T-cell (primary cell): ENCODE results near the gene CDK5RAP2. TPM values are rescaled to one million over a fixed set of nuclear protein-coding genes. Genes with fewer than 3 reads are reported as not detected.

Experiments used
- ATAC-seq, 4 experiments: fragments of 200-7000 bp in 3 of 4; fragments of 150-1000 bp in 1 of 4; cut with Tn5 transposase; replicated peaks in 1 of 4; 1 replicate in 3 of 4; 2 replicates in 1 of 4; pipeline ENCODE4 v1.10.0; 2021; ENCODE audit warnings: moderate library complexity in 3 of 4, mild to moderate bottlenecking in 2 of 4, moderate number of reproducible peaks in 1 of 4
- CTCF ChIA-PET, 2 donors: fragments of 300-600 bp; sonication (Branson Sonifier 250); formaldehyde crosslinking; loops; one replicate each; lab custom pipeline; 2022; ENCODE audit warnings: antibody characterized with exemption in 2 of 2; lab: Charles Lee
- POLR2A ChIA-PET, 2 donors: fragments of 300-600 bp; sonication (Branson Sonifier 250); formaldehyde crosslinking; loops; one replicate each; lab custom pipeline; 2022; ENCODE audit warnings: antibody characterized with exemption in 2 of 2; lab: Charles Lee
- DNase-seq, 35 experiments: peaks; one replicate each; pipeline versions ENCODE4 v3.0.0 to v3.0.0-alpha.2; 2013 to 2023
- H3K27ac ChIP-seq: one replicate; pipeline ENCODE4 v1.5.1; 2013; ENCODE audit warnings: low read length
- H3K27me3 ChIP-seq, 2 experiments: replicated peaks in 1 of 2; 1 replicate in 1 of 2; 2 replicates in 1 of 2; pipeline versions ENCODE4 v1.6.1 to v1.7.0; 2013; ENCODE audit warnings: low read length in 1 of 2, mixed read lengths in 1 of 2; ENCODE audit not compliant: control insufficient read depth in 2 of 2, insufficient read depth in 2 of 2; ENCODE audit errors: extremely low read depth in 1 of 2
- H3K36me3 ChIP-seq, 2 donors: 1 replicate in 1 of 2; 2 replicates in 1 of 2; pipeline versions ENCODE4 v1.6.1 to v1.7.0; 2013; ENCODE audit warnings: low read length in 1 of 2; ENCODE audit not compliant: control insufficient read depth in 2 of 2, insufficient read depth in 1 of 2; ENCODE audit errors: extremely low read depth in 1 of 2
- H3K4me1 ChIP-seq, 2 experiments: 1 replicate in 1 of 2; 2 replicates in 1 of 2; pipeline versions ENCODE4 v1.6.1 to v1.7.0; 2013; ENCODE audit warnings: low read length in 2 of 2, mixed read lengths in 1 of 2; ENCODE audit not compliant: insufficient read depth in 2 of 2, control insufficient read depth in 1 of 2; ENCODE audit errors: extremely low read depth in 1 of 2
- H3K4me3 ChIP-seq, 2 donors: 1 replicate in 1 of 2; 2 replicates in 1 of 2; pipeline versions ENCODE4 v1.5.1 to v1.7.0; 2013; ENCODE audit warnings: mild to moderate bottlenecking in 2 of 2, low read length in 1 of 2, moderate library complexity in 1 of 2; ENCODE audit not compliant: control insufficient read depth in 1 of 2; ENCODE audit errors: extremely low read depth in 1 of 2
- H3K9me3 ChIP-seq: 2 replicates; pipeline ENCODE4 v1.7.0; 2013
- H3K27ac Mint-ChIP-seq, 2 donors: one replicate each; pipeline ENCODE4 v1.8.0; 2020 to 2021; ENCODE audit warnings: mild to moderate bottlenecking in 2 of 2, mixed read lengths in 2 of 2
- H3K27me3 Mint-ChIP-seq, 2 donors: one replicate each; pipeline ENCODE4 v1.8.0; 2021 to 2022; ENCODE audit warnings: mixed read lengths in 2 of 2
- H3K36me3 Mint-ChIP-seq: one replicate; pipeline ENCODE4 v1.8.0; 2021; ENCODE audit warnings: mixed read lengths
- H3K4me1 Mint-ChIP-seq, 3 donors: one replicate each; pipeline ENCODE4 v1.8.0; 2020 to 2022; ENCODE audit warnings: mixed read lengths in 3 of 3, mild to moderate bottlenecking in 1 of 3
- H3K4me3 Mint-ChIP-seq, 3 donors: one replicate each; pipeline ENCODE4 v1.8.0; 2020 to 2022; ENCODE audit warnings: mild to moderate bottlenecking in 3 of 3, mixed read lengths in 3 of 3, moderate library complexity in 3 of 3
- H3K9me3 Mint-ChIP-seq, 3 donors: one replicate each; pipeline ENCODE4 v1.8.0; 2020 to 2022; ENCODE audit warnings: mixed read lengths in 3 of 3
- WGBS: methylation state at CpG from one replicate; pipeline ENCODE4 v1.1.5; 2013; ENCODE audit warnings: missing lambda C conversion rate; ENCODE audit not compliant: insufficient coverage; 5-methylcytosine and 5-hydroxymethylcytosine counted together
- total RNA-seq, 35 experiments: library from RNA in 6 of 35; stranded (reverse) in 6 of 35; fragments of 120-200 nt in 1 of 35; gene quantifications; one replicate each; pipeline versions ENCODE4 v1.2.1 to v1.2.4 and lab custom pipeline; 2013 to 2026

CDK5RAP2 gene
- total RNA-seq, 5 donors from 2014 or later (not counting 1 experiment from before 2014, with no cell fraction given), result 66.3 to 79.8 (median 73.9) TPM

- H3K9me3 Mint-ChIP-seq, result peaks cover 7 to 21% (median 11%) of the 10 kb centered on the region in 3 donors
- H3K4me3 Mint-ChIP-seq, result no peak overlapping the region
- no peak overlapping the region for H3K4me3 ChIP-seq
- no peaks in the 10 kb centered on the region for H3K27me3 Mint-ChIP-seq
- ATAC-seq (no peak), DNase-seq (no peak)
- H3K36me3 ChIP-seq, result peaks cover 0 to 4% of the 10 kb centered on the region in 2 donors
- no peaks in the 10 kb centered on the region for H3K4me1 Mint-ChIP-seq
- WGBS, result 92% methylated on average over 13 of the region's 23 CpGs
- no peak overlapping the region for H3K27ac ChIP-seq
- no peaks in the 10 kb centered on the region for H3K4me1 ChIP-seq
- peaks cover 29% of the 10 kb centered on the region for H3K36me3 Mint-ChIP-seq
- no peaks in the 10 kb centered on the region for H3K27me3 ChIP-seq
- no peaks in the 10 kb centered on the region for H3K9me3 ChIP-seq
- ChIA-PET CTCF (no interaction called here), POLR2A (no interaction called here)
- H3K27ac Mint-ChIP-seq, result no peak overlapping the region
These were observed 202.5 kb downstream of the CDK5RAP2 start for GRCh38 chr9:120377268-120378159.

DNA sequence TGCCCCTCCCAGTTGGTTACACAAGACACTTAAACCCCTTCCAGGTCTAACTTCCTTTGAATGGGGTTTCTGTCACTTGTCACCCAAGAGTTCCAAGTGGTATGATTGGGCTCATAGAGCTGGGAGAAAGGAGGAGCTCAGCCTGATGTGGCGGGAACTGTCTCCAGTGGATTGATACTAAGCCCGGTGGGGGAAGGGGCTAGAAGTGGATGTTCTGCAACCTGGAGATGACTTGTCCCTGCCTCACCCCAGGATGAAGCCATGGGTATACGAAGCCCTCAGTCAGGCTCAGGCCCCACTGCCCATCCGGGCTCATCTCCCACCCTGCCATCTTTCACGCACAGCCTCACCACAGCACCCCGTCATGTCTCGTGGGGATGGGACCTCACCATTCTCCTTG lies 203.9 kb downstream of the CDK5RAP2 start:
- 89% methylated on average over 5 of the region's 7 CpGs for WGBS
- ChIA-PET POLR2A (no interaction called here), CTCF (no interaction called here)
- no peaks in the 10 kb centered on the region for H3K9me3 ChIP-seq
- no peak overlapping the region for H3K4me3 Mint-ChIP-seq
- DNase-seq (no peak), ATAC-seq (no peak)
- no peak overlapping the region for H3K4me3 ChIP-seq
- H3K27me3 ChIP-seq, result no peaks in the 10 kb centered on the region
- H3K27me3 Mint-ChIP-seq, result no peaks in the 10 kb centered on the region
- H3K4me1 Mint-ChIP-seq, result no peaks in the 10 kb centered on the region
- H3K36me3 ChIP-seq, result peaks cover 0 to 4% of the 10 kb centered on the region in 2 donors
- peaks cover 7 to 21% (median 11%) of the 10 kb centered on the region in 3 donors for H3K9me3 Mint-ChIP-seq
- no peak overlapping the region for H3K27ac Mint-ChIP-seq
- H3K27ac ChIP-seq, result no peak overlapping the region
- H3K36me3 Mint-ChIP-seq, result peaks cover 23% of the 10 kb centered on the region
- H3K4me1 ChIP-seq, result no peaks in the 10 kb centered on the region

DNA sequence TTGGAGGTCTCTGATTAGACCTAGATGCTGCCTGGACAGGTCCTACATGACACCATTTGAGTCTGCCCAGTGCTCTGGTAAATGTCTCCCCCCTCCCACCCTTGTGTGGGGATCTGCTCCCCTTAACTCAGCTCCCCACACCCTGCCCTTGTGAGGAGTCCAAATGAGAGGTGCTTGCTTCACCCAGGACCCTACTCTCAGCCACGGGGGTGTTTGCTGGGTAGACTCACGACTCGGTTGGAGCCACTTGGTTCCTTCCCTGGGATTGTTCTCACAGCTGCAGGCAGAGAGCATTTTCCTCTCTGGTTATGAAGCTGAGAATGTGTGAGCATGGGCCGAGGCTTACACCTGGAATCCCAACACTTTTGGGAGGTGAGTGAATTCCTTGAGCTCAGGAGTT lies 204.7 kb downstream of the CDK5RAP2 start:
- ATAC-seq (no peak), DNase-seq (no peak)
- Mint-ChIP-seq H3K27me3 (no peaks in the 10 kb centered on the region), H3K4me3 (no peak overlapping the region), H3K36me3 (peaks cover 18% of the 10 kb centered on the region), H3K27ac (no peak overlapping the region), H3K4me1 (no peaks in the 10 kb centered on the region), H3K9me3 (peaks cover 4 to 17% (median 7%) of the 10 kb centered on the region in 3 donors)
- Histone ChIP-seq H3K4me3 (no peak overlapping the region), H3K36me3 (peaks cover 0 to 4% of the 10 kb centered on the region in 2 donors), H3K9me3 (no peaks in the 10 kb centered on the region), H3K27me3 (no peaks in the 10 kb centered on the region), H3K27ac (no peak overlapping the region), H3K4me1 (no peaks in the 10 kb centered on the region)
- ChIA-PET POLR2A (no interaction called here), CTCF (no interaction called here)
- WGBS, result 100% methylated on average over 2 of the region's 4 CpGs

DNA sequence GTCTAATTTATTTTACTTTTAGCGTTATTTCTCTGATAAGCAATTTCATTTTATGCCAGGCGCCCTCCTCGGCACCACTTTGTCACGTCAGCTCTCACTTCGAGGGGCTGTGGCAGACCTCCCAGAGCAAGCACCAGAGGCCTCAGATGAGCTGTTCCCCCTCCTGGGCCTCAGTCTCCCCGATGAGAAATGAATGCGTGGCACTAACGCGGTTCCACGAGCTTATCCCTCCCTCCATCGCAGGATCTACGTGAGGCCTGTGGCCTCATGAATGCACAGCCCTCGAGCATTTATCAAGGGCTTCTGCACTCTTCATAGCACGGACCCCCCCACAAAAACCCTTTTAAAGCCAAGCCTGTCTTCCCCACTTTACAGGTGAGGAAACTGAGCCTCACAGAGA lies 205.2 kb downstream of the CDK5RAP2 start:
- Histone ChIP-seq H3K27me3 (no peaks in the 10 kb centered on the region), H3K4me3 (no peak overlapping the region), H3K36me3 (peaks cover 0 to 4% of the 10 kb centered on the region in 2 donors), H3K27ac (no peak overlapping the region), H3K4me1 (no peaks in the 10 kb centered on the region), H3K9me3 (no peaks in the 10 kb centered on the region)
- no peak for ATAC-seq
- no peaks in the 10 kb centered on the region for H3K4me1 Mint-ChIP-seq
- no peaks in the 10 kb centered on the region for H3K27me3 Mint-ChIP-seq
- CTCF ChIA-PET, result no interaction called here
- no peak overlapping the region for H3K4me3 Mint-ChIP-seq
- POLR2A ChIA-PET, result no interaction called here
- peaks cover 13% of the 10 kb centered on the region for H3K36me3 Mint-ChIP-seq
- H3K9me3 Mint-ChIP-seq, result peaks cover 3 to 13% (median 7%) of the 10 kb centered on the region in 3 donors
- 93% methylated on average over 13 of the region's 14 CpGs for WGBS
- H3K27ac Mint-ChIP-seq, result no peak overlapping the region
- DNase-seq, result no peak

DNA sequence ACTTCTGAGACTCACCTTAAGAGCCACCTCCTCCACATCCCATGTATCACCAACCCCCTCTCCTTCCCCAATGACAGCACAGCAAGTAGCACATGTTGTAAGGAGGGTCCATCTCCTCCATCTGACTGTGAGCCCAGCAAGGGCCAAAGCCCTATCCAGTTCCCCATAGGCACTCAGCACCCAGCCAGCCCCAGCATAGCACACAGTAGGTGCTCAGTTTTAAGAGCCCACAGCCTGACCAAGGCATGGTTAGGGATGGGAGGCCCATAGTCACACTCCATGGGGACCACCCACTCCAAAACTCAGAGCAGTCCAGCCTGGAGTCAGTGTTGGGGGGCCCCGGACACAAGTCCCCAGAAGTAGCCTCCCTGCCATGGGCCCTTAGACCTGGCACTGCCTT lies 205.7 kb downstream of the CDK5RAP2 start:
- H3K27me3 ChIP-seq, result no peaks in the 10 kb centered on the region
- Mint-ChIP-seq H3K4me1 (no peaks in the 10 kb centered on the region), H3K4me3 (no peak overlapping the region), H3K27ac (no peak overlapping the region), H3K27me3 (no peaks in the 10 kb centered on the region), H3K36me3 (peaks cover 13% of the 10 kb centered on the region), H3K9me3 (peaks cover 3 to 11% (median 7%) of the 10 kb centered on the region in 3 donors)
- ATAC-seq (no peak), DNase-seq (no peak)
- H3K4me1 ChIP-seq, result no peaks in the 10 kb centered on the region
- no peak overlapping the region for H3K4me3 ChIP-seq
- no peaks in the 10 kb centered on the region for H3K9me3 ChIP-seq
- CTCF ChIA-PET, result no interaction called here
- no peak overlapping the region for H3K27ac ChIP-seq
- WGBS, result no CpG with 5 or more reads among the region's 1 CpG
- H3K36me3 ChIP-seq, result peaks cover 0 to under 1% of the 10 kb centered on the region in 2 donors
- POLR2A ChIA-PET, result no interaction called here

DNA sequence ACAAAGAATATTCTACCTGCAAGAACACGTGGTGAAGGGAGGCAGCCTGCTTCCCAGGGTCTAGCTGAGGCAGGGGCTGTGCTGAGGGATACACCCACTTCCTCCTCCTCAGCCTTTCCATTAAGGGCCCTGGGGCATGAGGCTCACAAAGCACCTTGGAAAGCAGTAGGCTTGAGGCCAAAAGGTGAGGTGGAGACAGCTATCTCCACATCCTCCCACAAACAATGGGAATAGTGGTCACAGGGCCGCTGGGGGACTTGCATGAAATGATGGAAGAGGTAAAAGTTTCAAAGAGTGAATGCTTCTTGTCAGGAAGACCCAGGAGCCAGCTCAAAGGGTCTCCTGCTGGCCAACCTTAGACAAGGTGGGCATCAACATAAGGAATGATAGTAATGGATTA lies 207.9 kb downstream of the CDK5RAP2 start:
- POLR2A ChIA-PET, result no interaction called here
- Histone ChIP-seq H3K9me3 (no peaks in the 10 kb centered on the region), H3K36me3 (no peaks in the 10 kb centered on the region), H3K27ac (no peak overlapping the region), H3K4me1 (no peaks in the 10 kb centered on the region), H3K27me3 (no peaks in the 10 kb centered on the region), H3K4me3 (no peak overlapping the region)
- ATAC-seq (no peak), DNase-seq (no peak)
- no peaks in the 10 kb centered on the region for H3K27me3 Mint-ChIP-seq
- H3K27ac Mint-ChIP-seq, result no peak overlapping the region
- H3K4me3 Mint-ChIP-seq, result no peak overlapping the region
- H3K4me1 Mint-ChIP-seq, result no peaks in the 10 kb centered on the region
- peaks cover 0 to 7% (median 3%) of the 10 kb centered on the region in 3 donors for H3K9me3 Mint-ChIP-seq
- no CpG with 5 or more reads among the region's 2 CpGs for WGBS
- CTCF ChIA-PET, result no interaction called here
- no peaks in the 10 kb centered on the region for H3K36me3 Mint-ChIP-seq
